Neural cell (in vitro differentiated cells): Measurements from ENCODE around the gene ATPAF2. TPM values are rescaled to one million over a fixed set of nuclear protein-coding genes. Genes with fewer than 3 reads are reported as not detected.

Experiments
- H2AFZ ChIP-seq: fragments of 200-600, 300-800 bp; sonication (generic), shearing (Covaris generic); 2 replicates; pipeline ENCODE4 v1.6.0; 2014; ENCODE audit warnings: low read depth, mild to moderate bottlenecking, antibody characterized with exemption, low read length, moderate library complexity
- H3F3A ChIP-seq: fragments of 200-600 bp; shearing (Covaris generic); 2 replicates; pipeline ENCODE4 v1.6.1; 2016; ENCODE audit warnings: mild to moderate bottlenecking, moderate library complexity, mixed read lengths, antibody characterized with exemption, low read length; ENCODE audit not compliant: insufficient read depth, poor library complexity, severe bottlenecking
- H3K27ac ChIP-seq: fragments of 200-600, 300-800 bp; sonication (generic), shearing (Covaris generic); 2 replicates; pipeline ENCODE4 v1.5.1; 2014; ENCODE audit warnings: mild to moderate bottlenecking, low read length, moderate library complexity
- H3K27me3 ChIP-seq: fragments of 300-800, 200-600 bp; sonication (generic), shearing (Covaris generic); 2 replicates; pipeline ENCODE4 v1.6.0; 2014; ENCODE audit warnings: mild to moderate bottlenecking, low read depth, low read length, moderate library complexity; ENCODE audit not compliant: insufficient read depth
- H3K36me3 ChIP-seq: fragments of 300-800, 200-600 bp; sonication (generic), shearing (Covaris generic); 2 replicates; pipeline ENCODE4 v1.5.1; 2014; ENCODE audit warnings: mild to moderate bottlenecking, antibody characterized with exemption, low read length, moderate library complexity; ENCODE audit not compliant: insufficient read depth
- H3K4me2 ChIP-seq: fragments of 300-800, 200-600 bp; sonication (generic), shearing (Covaris generic); 2 replicates; pipeline ENCODE4 v1.6.0; 2014; ENCODE audit warnings: mild to moderate bottlenecking, low read length
- H3K4me3 ChIP-seq: fragments of 300-800, 200-600 bp; sonication (generic), shearing (Covaris generic); 2 replicates; pipeline ENCODE4 v1.5.1; 2014; ENCODE audit warnings: mild to moderate bottlenecking, low read length, moderate library complexity
- H3K79me2 ChIP-seq: fragments of 200-600 bp; shearing (Covaris generic); replicated peaks from 2 replicates; pipeline ENCODE4 v1.6.0; 2014; ENCODE audit warnings: mild to moderate bottlenecking, low read length, moderate library complexity; ENCODE audit not compliant: insufficient read depth
- H3K9ac ChIP-seq: fragments of 300-800, 200-600 bp; sonication (generic), shearing (Covaris generic); 2 replicates; pipeline ENCODE4 v1.6.1; 2016; ENCODE audit warnings: mild to moderate bottlenecking, low read length, mixed read lengths
- H3K9me2 ChIP-seq: fragments of 200-600 bp; shearing (Covaris generic); 2 replicates; pipeline ENCODE4 v1.6.1; 2016; ENCODE audit warnings: mild to moderate bottlenecking, low read length, mixed read lengths; ENCODE audit not compliant: insufficient read depth
- H3K9me3 ChIP-seq: fragments of 200-600, 300-800 bp; sonication (generic), shearing (Covaris generic); 2 replicates; pipeline ENCODE4 v1.6.1; 2016; ENCODE audit warnings: mild to moderate bottlenecking, mixed run types, low read length, moderate library complexity, mixed read lengths
- H4K20me1 ChIP-seq: fragments of 200-600 bp; shearing (Covaris generic); 2 replicates; pipeline ENCODE4 v1.6.1; 2016; ENCODE audit warnings: mild to moderate bottlenecking, mixed run types; ENCODE audit not compliant: insufficient read depth
- EP300 ChIP-seq: fragments of 450-650 bp; conservative IDR thresholded peaks from 2 replicates; pipeline ENCODE4 v1.6.1; 2014; ENCODE audit warnings: antibody characterized with exemption, mild to moderate bottlenecking, moderate library complexity; ENCODE audit not compliant: poor library complexity, severe bottlenecking
- EZH2 ChIP-seq: fragments of 200-600, 300-800 bp; shearing (Covaris generic), sonication (generic); IDR thresholded peaks from 2 replicates; pipeline ENCODE4 v1.6.1; 2014; ENCODE audit warnings: antibody characterized with exemption, low read length, borderline replicate concordance, mild to moderate bottlenecking; ENCODE audit not compliant: insufficient read depth, poor library complexity, severe bottlenecking
- MXI1 ChIP-seq: fragments of 450-650 bp; conservative IDR thresholded peaks from 2 replicates; pipeline ENCODE4 v1.6.1; 2014; ENCODE audit warnings: antibody characterized with exemption, mild to moderate bottlenecking; ENCODE audit not compliant: poor library complexity, severe bottlenecking
- POLR2AphosphoS5 ChIP-seq: IDR thresholded peaks from 2 replicates; pipeline ENCODE4 v1.6.1; 2012
- RAD21 ChIP-seq: fragments of 450-650 bp; conservative IDR thresholded peaks from 2 replicates; pipeline ENCODE4 v1.6.1; 2014; ENCODE audit warnings: antibody characterized with exemption, mild to moderate bottlenecking, moderate library complexity
- SMC3 ChIP-seq: fragments of 450-650 bp; conservative IDR thresholded peaks from 2 replicates; pipeline ENCODE4 v1.6.1; 2014; ENCODE audit warnings: antibody characterized with exemption, mild to moderate bottlenecking, moderate library complexity; ENCODE audit not compliant: poor library complexity
- TAF1 ChIP-seq: IDR thresholded peaks from 2 replicates; pipeline ENCODE4 v1.6.1; 2012; ENCODE audit warnings: low read depth
- polyA plus RNA-seq: library from polyadenylated mRNA; depleted of rRNA; stranded (reverse); fragments of >200 nt; gene quantifications from 2 replicates; pipeline ENCODE4 v1.2.3, GENCODE V29; 2014
- TF ChIP-seq, protein P1 (sequence below): IDR thresholded peaks from 2 replicates; pipeline ENCODE4 v1.6.1; 2012; ENCODE audit warnings: borderline replicate concordance
- TF ChIP-seq, protein P2 (sequence below): fragments of 450-650 bp; IDR thresholded peaks from 2 replicates; pipeline ENCODE4 v1.5.1; 2014; ENCODE audit warnings: antibody characterized with exemption, mild to moderate bottlenecking, moderate library complexity; ENCODE audit not compliant: poor library complexity, severe bottlenecking

Gene ATPAF2
- polyA plus RNA-seq, 1 donor from 2014 or later, result 33.3 TPM

DNA sequence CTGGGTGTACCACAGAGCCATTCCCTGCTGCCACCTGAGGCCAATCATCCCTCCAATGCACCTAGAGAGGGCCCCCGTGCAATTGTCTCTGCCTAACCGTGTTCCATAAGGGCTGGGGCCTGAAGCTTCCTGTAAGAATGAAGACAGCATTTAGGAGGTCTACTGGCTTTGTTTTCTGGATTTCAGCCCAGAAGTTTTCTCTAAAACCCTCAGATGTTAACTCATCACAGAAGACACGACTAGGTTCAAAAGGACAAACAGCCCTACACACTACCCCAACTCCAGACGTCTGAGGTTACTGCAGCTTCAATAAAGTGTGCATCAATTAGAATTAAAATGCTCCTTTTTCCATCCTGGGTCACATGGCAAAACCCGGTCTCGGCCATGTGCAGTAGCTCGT, 38.0 kb upstream of the ATPAF2 start:
- Histone ChIP-seq H3K9me2 (no peaks in the 10 kb centered on the region), H2AFZ (no peak overlapping the region)

DNA sequence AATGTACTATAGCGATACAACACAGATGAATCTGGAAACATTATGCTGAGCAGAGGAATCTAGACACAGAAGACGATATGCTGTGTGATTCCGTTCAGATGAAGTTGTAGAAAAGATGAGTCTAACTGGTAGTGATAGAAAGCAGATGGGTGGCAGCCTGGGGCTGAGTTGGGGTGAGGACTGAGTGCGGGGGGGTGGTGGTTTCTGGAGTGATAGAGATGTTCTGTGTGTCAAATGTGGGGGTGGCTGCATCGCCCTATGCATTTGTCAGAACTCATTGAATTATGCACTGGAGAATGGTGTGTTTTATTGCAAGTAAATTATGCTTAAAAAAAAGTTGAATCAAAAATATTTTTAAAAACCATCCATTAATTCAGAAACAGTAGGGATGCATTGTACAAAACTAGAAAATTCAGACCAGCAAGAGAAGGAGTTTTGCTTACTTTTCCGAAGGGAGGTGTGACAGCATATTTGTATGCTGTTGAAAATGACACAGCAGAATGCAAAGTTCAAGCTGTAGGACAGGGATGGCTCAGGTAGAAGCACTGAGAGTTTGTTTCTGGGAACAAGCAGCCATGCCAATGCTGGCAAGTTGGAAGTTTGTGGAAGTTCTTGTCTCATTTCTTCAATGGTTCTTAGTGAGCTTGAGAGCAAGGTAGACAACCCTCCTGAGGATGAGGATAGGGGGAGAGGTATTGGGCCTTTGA, 35.8 kb upstream of the ATPAF2 start:
- TF ChIP-seq RAD21 (no peak), POLR2AphosphoS5 (no peak), TAF1 (no peak), MXI1 (no peak), EP300 (no peak), SMC3 (no peak), EZH2 (no peak)
- TF ChIP-seq, protein P1, sequence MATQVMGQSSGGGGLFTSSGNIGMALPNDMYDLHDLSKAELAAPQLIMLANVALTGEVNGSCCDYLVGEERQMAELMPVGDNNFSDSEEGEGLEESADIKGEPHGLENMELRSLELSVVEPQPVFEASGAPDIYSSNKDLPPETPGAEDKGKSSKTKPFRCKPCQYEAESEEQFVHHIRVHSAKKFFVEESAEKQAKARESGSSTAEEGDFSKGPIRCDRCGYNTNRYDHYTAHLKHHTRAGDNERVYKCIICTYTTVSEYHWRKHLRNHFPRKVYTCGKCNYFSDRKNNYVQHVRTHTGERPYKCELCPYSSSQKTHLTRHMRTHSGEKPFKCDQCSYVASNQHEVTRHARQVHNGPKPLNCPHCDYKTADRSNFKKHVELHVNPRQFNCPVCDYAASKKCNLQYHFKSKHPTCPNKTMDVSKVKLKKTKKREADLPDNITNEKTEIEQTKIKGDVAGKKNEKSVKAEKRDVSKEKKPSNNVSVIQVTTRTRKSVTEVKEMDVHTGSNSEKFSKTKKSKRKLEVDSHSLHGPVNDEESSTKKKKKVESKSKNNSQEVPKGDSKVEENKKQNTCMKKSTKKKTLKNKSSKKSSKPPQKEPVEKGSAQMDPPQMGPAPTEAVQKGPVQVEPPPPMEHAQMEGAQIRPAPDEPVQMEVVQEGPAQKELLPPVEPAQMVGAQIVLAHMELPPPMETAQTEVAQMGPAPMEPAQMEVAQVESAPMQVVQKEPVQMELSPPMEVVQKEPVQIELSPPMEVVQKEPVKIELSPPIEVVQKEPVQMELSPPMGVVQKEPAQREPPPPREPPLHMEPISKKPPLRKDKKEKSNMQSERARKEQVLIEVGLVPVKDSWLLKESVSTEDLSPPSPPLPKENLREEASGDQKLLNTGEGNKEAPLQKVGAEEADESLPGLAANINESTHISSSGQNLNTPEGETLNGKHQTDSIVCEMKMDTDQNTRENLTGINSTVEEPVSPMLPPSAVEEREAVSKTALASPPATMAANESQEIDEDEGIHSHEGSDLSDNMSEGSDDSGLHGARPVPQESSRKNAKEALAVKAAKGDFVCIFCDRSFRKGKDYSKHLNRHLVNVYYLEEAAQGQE, result no peak
- TF ChIP-seq, protein P2, sequence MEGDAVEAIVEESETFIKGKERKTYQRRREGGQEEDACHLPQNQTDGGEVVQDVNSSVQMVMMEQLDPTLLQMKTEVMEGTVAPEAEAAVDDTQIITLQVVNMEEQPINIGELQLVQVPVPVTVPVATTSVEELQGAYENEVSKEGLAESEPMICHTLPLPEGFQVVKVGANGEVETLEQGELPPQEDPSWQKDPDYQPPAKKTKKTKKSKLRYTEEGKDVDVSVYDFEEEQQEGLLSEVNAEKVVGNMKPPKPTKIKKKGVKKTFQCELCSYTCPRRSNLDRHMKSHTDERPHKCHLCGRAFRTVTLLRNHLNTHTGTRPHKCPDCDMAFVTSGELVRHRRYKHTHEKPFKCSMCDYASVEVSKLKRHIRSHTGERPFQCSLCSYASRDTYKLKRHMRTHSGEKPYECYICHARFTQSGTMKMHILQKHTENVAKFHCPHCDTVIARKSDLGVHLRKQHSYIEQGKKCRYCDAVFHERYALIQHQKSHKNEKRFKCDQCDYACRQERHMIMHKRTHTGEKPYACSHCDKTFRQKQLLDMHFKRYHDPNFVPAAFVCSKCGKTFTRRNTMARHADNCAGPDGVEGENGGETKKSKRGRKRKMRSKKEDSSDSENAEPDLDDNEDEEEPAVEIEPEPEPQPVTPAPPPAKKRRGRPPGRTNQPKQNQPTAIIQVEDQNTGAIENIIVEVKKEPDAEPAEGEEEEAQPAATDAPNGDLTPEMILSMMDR, result no peak
- Histone ChIP-seq H3K36me3 (no peaks in the 10 kb centered on the region), H3K4me3 (no peak overlapping the region)

More for the DNA sequence above, 38.0 kb upstream of the ATPAF2 start:
- H3K9me3 ChIP-seq, result no peaks in the 10 kb centered on the region
- H3K4me3 ChIP-seq, result no peak overlapping the region
- no peak overlapping the region for H3K9ac ChIP-seq
- no peak overlapping the region for H3K4me2 ChIP-seq
- H3K27me3 ChIP-seq, result no peaks in the 10 kb centered on the region
- H4K20me1 ChIP-seq, result no peaks in the 10 kb centered on the region
- no peaks in the 10 kb centered on the region for H3K36me3 ChIP-seq
- H3K79me2 ChIP-seq, result no peaks in the 10 kb centered on the region
- TF ChIP-seq, protein P2, result no peak
- TF ChIP-seq TAF1 (no peak), RAD21 (no peak), SMC3 (no peak)
- TF ChIP-seq, protein P1, result no peak
- H3K27ac ChIP-seq, result no peak overlapping the region
- H3F3A ChIP-seq, result no peaks in the 10 kb centered on the region

More for the DNA sequence above, 35.8 kb upstream of the ATPAF2 start:
- H4K20me1 ChIP-seq, result no peaks in the 10 kb centered on the region
- H3K9ac ChIP-seq, result no peak overlapping the region
- no peak overlapping the region for H3K27ac ChIP-seq
- H3K9me2 ChIP-seq, result no peaks in the 10 kb centered on the region
- H3K27me3 ChIP-seq, result no peaks in the 10 kb centered on the region
- no peaks in the 10 kb centered on the region for H3K9me3 ChIP-seq
- no peak overlapping the region for H2AFZ ChIP-seq
- no peaks in the 10 kb centered on the region for H3K79me2 ChIP-seq
- H3F3A ChIP-seq, result no peaks in the 10 kb centered on the region
- H3K4me2 ChIP-seq, result no peak overlapping the region
